ENCODE data around the gene TLE5. TPM values are rescaled to one million over a fixed set of nuclear protein-coding genes. Genes with fewer than 3 reads are reported as not detected.

The TLE5 gene
- total and polyA plus RNA-seq, 10 of the 15 experiments (the other 5 are each of a cell fraction or from before 2014, with no cell fraction given), result 2.5 to 373 (median 154) TPM

- TF ChIP-seq SREBF1 (IDR thresholded peaks at IDR 0.05; ENCODE audit: low read length) (no peak), PML (IDR thresholded peaks at IDR 0.05; ENCODE audit: low read length) (no peak), MEF2A (IDR thresholded peaks at IDR 0.05; ENCODE audit: insufficient read depth, low read depth, low read length) (no peak), STAT3 (IDR thresholded peaks at IDR 0.05; ENCODE audit: low read depth, low read length) (no peak), SUZ12 (IDR thresholded peaks at IDR 0.05; ENCODE audit: unreplicated experiment) (no peak), ZNF24 (IDR thresholded peaks at IDR 0.05) (no peak), HDGF (IDR thresholded peaks at IDR 0.05) (no peak), BHLHE40 (IDR thresholded peaks at IDR 0.05; ENCODE audit: borderline replicate concordance in 1 of 2, low read depth in 2 of 2, low read length in 1 of 2) (peak in 1 of 2 experiments; percentile 88; a peak in 3 of 4 replicates), FOS (IDR thresholded peaks at IDR 0.05; ENCODE audit: borderline replicate concordance, extremely low read depth, insufficient read length) (no peak), ESRRA (IDR thresholded peaks at IDR 0.05; ENCODE audit: low read length) (peak; percentile 77; the same call in 1 of the 2 replicates), SREBF2 (IDR thresholded peaks at IDR 0.05; ENCODE audit: low read length) (no peak), LARP7 (IDR thresholded peaks at IDR 0.05) (no peak), NKRF (conservative IDR thresholded peaks at IDR 0.05) (no peak; the same call in 1 of the 2 replicates), SMARCA5 (IDR thresholded peaks at IDR 0.05) (no peak), POLR2AphosphoS5 (IDR thresholded peaks at IDR 0.05; ENCODE audit: low read length) (no peak), NBN (IDR thresholded peaks at IDR 0.05) (no peak), YY1 (IDR thresholded peaks at IDR 0.05; ENCODE audit: low read depth, low read length) (peak; percentile 88), MTA3 (IDR thresholded peaks at IDR 0.05; ENCODE audit: borderline replicate concordance, low read length) (no peak)
These were observed at the start of gene TLE5 (continued) for GRCh38 chr19:3062165-3063105.

Data from GM12878 (cell line).